CD8-positive, alpha-beta memory T cell (primary cell): ENCODE data around the gene DPF3. TPM values are rescaled to one million over a fixed set of nuclear protein-coding genes. Genes with fewer than 3 reads are reported as not detected.

Experiments
- CTCF ChIA-PET: fragments of 350-600 bp; sonication (Branson Sonifier 250); formaldehyde crosslinking; loops from one replicate; lab custom pipeline; 2021; ENCODE audit warnings: antibody characterized with exemption; lab: Charles Lee
- POLR2A ChIA-PET: fragments of 350-600 bp; sonication (Branson Sonifier 250); formaldehyde crosslinking; loops from one replicate; lab custom pipeline; 2021; ENCODE audit warnings: antibody characterized with exemption; lab: Charles Lee
- DNase-seq, 5 donors: peaks; one replicate each; pipeline versions ENCODE4 v3.0.0 to v3.0.0-alpha.2; 2020 to 2022; ENCODE audit warnings: mixed read lengths in 1 of 5
- H3K27ac ChIP-seq: one replicate; pipeline ENCODE4 v1.7.0; 2013; ENCODE audit warnings: low read depth, mild to moderate bottlenecking, low read length, moderate library complexity
- H3K27me3 ChIP-seq: 2 replicates; pipeline ENCODE4 v1.7.0; 2013; ENCODE audit warnings: low read length, mild to moderate bottlenecking; ENCODE audit not compliant: insufficient read depth, poor library complexity, severe bottlenecking
- H3K36me3 ChIP-seq: 2 replicates; pipeline ENCODE4 v1.7.0; 2013; ENCODE audit warnings: mild to moderate bottlenecking, low read length, moderate library complexity; ENCODE audit not compliant: insufficient read depth
- H3K4me1 ChIP-seq: 2 replicates; pipeline ENCODE4 v1.7.0; 2013; ENCODE audit warnings: mild to moderate bottlenecking, low read length, moderate library complexity; ENCODE audit not compliant: insufficient read depth
- H3K4me3 ChIP-seq: 2 replicates; pipeline ENCODE4 v1.7.0; 2013; ENCODE audit warnings: mild to moderate bottlenecking, low read length
- H3K9me3 ChIP-seq: 2 replicates; pipeline ENCODE4 v1.7.0; 2013; ENCODE audit warnings: mild to moderate bottlenecking, low read length
- H3K27ac Mint-ChIP-seq, 8 donors: one replicate each; pipeline ENCODE4 v1.8.0; 2020 to 2021; ENCODE audit warnings: mixed read lengths in 8 of 8, mild to moderate bottlenecking in 6 of 8, inconsistent platforms in 3 of 8, moderate library complexity in 3 of 8
- H3K27me3 Mint-ChIP-seq, 2 donors: one replicate each; pipeline ENCODE4 v1.8.0; 2020 to 2021; ENCODE audit warnings: mixed read lengths in 2 of 2, mild to moderate bottlenecking in 1 of 2, moderate library complexity in 1 of 2
- H3K36me3 Mint-ChIP-seq, 3 donors: one replicate each; pipeline ENCODE4 v1.8.0; 2020 to 2021; ENCODE audit warnings: mixed read lengths in 3 of 3, inconsistent platforms in 1 of 3, mild to moderate bottlenecking in 1 of 3
- H3K4me1 Mint-ChIP-seq, 3 donors: one replicate each; pipeline ENCODE4 v1.8.0; 2020 to 2021; ENCODE audit warnings: mixed read lengths in 3 of 3, inconsistent platforms in 1 of 3, mild to moderate bottlenecking in 1 of 3
- H3K4me3 Mint-ChIP-seq, 7 donors: one replicate each; pipeline ENCODE4 v1.8.0; 2020 to 2021; ENCODE audit warnings: mixed read lengths in 7 of 7, mild to moderate bottlenecking in 6 of 7, moderate library complexity in 4 of 7, inconsistent platforms in 2 of 7
- H3K9me3 Mint-ChIP-seq, 5 donors: one replicate each; pipeline ENCODE4 v1.8.0; 2020 to 2022; ENCODE audit warnings: mixed read lengths in 5 of 5, mild to moderate bottlenecking in 3 of 5, moderate library complexity in 2 of 5, inconsistent platforms in 1 of 5
- polyA plus RNA-seq: library from polyadenylated mRNA; unstranded; fragments of 300-500 nt; fragmentation: Illumina TruSeq; gene quantifications from one replicate; pipeline ENCODE4 v1.2.3, GENCODE V29; 2021
- total RNA-seq, 2 experiments: library from RNA; stranded (reverse); gene quantifications; one replicate each; pipeline ENCODE4 v1.2.3, GENCODE V29; 2021

The DPF3 gene
- total and polyA plus RNA-seq, 3 experiments from 2014 or later = 0.50 to 1.3 (median 0.62) TPM

DNA sequence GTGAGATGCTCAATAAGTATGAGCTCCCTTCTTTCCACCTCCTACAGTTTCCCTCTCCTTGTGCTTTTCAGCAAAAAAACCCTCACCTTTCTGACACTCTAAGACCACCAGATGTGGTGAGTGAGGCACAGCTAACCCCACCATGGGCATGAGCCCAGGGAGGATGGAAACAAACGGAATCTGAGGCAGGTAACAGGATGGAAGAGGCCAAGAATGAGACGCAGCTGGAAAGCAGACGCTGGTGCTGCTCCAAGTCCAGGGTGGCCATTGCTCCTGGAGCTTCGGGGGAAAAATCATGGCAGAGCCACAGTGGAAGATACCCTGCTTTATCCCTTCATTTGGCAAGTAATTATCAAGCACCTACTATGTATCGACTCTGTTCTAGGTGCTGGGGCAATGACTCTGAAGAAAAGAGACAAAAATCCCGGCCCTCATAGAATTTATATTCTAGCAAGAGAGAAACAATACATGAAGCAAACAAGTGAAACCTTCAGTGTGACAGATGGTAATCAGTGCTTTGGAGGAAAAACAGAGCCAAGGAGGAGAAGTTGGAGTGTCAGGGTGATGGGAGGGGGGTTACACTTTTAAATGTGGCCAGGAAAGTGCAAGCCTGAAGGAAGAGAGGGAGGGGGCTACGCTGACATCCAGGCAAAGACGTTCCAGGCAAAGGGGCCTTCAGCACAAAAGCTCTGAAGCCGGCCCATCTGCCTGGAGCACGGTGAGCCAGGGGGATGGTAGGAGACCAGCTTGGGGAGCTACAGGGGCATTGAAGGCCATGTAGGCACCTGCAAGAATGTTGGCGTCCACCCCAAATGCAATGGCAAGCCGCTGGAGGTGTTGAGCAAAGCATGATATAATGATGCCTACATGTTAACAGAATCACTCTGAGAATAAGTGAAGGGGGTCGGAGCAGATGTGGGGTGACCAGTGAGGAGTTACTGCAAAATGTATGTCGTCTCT is 154.2 kb downstream of the DPF3 start:
- DNase-seq = no peak
- CTCF ChIA-PET = no interaction called here

DNA sequence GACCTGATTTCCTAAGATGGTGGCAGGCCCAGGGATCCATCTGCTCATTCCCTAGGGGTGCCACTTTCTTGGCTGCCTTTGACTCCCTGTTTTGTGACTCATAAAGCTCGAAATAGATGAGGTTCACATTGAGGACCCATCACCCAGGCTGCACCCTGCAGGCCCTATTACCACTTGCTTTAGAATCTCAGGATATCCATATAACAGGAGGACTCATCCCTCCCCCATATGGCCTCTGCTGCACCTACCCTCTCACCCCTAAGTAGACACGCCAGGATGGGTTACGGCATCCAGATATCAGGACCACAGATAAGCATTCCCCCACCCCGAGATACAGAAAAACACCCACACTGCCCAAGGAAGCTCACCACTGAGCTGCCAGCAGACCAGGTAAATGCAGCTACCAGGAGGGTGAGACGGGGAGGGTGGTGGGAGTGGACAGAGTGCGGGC is 155.7 kb downstream of the DPF3 start:
- DNase-seq = no peak
- H3K27me3 ChIP-seq = no peaks in the 10 kb centered on the region
- no peak overlapping the region for H3K4me3 Mint-ChIP-seq
- H3K27me3 Mint-ChIP-seq = peaks cover 1% of the 10 kb centered on the region in 2 donors
- H3K27ac Mint-ChIP-seq = no peak overlapping the region
- POLR2A ChIA-PET = no interaction called here
- no peaks in the 10 kb centered on the region for H3K4me1 Mint-ChIP-seq
- no peaks in the 10 kb centered on the region for H3K9me3 Mint-ChIP-seq
- no peaks in the 10 kb centered on the region for H3K36me3 Mint-ChIP-seq
- H3K27ac ChIP-seq = no peak overlapping the region
- H3K4me1 ChIP-seq = no peaks in the 10 kb centered on the region
- H3K4me3 ChIP-seq = no peak overlapping the region
- H3K9me3 ChIP-seq = no peaks in the 10 kb centered on the region
- CTCF ChIA-PET = interaction anchor here (1.0 to 1.1 kb wide), 2 partner anchors 17 to 49 kb away, joined by 3 to 5 read pairs; no protein-coding TSS in a partner anchor
- no peaks in the 10 kb centered on the region for H3K36me3 ChIP-seq

More for the DNA sequence above, 154.2 kb downstream of the DPF3 start:
- Histone ChIP-seq H3K27ac (no peak overlapping the region), H3K4me3 (no peak overlapping the region), H3K9me3 (no peaks in the 10 kb centered on the region), H3K36me3 (no peaks in the 10 kb centered on the region), H3K27me3 (no peaks in the 10 kb centered on the region), H3K4me1 (no peaks in the 10 kb centered on the region)
- Mint-ChIP-seq H3K9me3 (no peaks in the 10 kb centered on the region), H3K4me3 (no peak overlapping the region), H3K4me1 (no peaks in the 10 kb centered on the region), H3K36me3 (no peaks in the 10 kb centered on the region), H3K27me3 (peaks cover 0 to 1% of the 10 kb centered on the region in 2 donors), H3K27ac (no peak overlapping the region)
- POLR2A ChIA-PET = no interaction called here

DNA sequence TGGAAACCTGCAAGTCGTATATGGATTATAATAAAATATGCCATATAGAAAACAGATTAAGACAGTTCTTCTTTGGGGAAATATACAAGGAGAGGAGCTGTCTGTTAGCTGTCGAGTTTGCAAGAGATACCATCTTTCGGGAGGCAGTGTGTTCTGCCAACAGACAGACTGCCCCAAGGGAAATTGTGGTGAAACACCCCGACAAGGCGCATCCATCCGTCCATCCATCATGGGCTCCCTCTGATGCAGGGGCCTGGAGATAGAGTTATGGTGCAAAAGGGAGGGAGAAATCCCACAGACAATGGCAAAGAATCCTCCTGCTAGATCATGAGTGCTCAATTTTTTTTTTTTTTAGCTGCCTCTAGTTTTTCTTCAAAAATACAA is 156.3 kb downstream of the DPF3 start:
- Mint-ChIP-seq H3K27ac (no peak overlapping the region), H3K4me3 (no peak overlapping the region), H3K9me3 (no peaks in the 10 kb centered on the region), H3K36me3 (no peaks in the 10 kb centered on the region), H3K4me1 (no peaks in the 10 kb centered on the region), H3K27me3 (peaks cover 3 to 7% of the 10 kb centered on the region in 2 donors)
- H3K4me3 ChIP-seq = no peak overlapping the region
- H3K9me3 ChIP-seq = no peaks in the 10 kb centered on the region
- H3K36me3 ChIP-seq = no peaks in the 10 kb centered on the region
- H3K27me3 ChIP-seq = no peaks in the 10 kb centered on the region
- no peak overlapping the region for H3K27ac ChIP-seq
- POLR2A ChIA-PET = no interaction called here
- no peak for DNase-seq
- CTCF ChIA-PET = interaction anchor here (1.0 kb wide), 1 partner anchor 49 kb away, joined by 3 read pairs; no protein-coding TSS in a partner anchor
- no peaks in the 10 kb centered on the region for H3K4me1 ChIP-seq

- Mint-ChIP-seq H3K4me1 (no peaks in the 10 kb centered on the region), H3K9me3 (no peaks in the 10 kb centered on the region), H3K27me3 (peaks cover 3 to 7% of the 10 kb centered on the region in 2 donors), H3K36me3 (no peaks in the 10 kb centered on the region), H3K4me3 (no peak overlapping the region), H3K27ac (no peak overlapping the region)
- Histone ChIP-seq H3K4me3 (no peak overlapping the region), H3K36me3 (no peaks in the 10 kb centered on the region), H3K9me3 (no peaks in the 10 kb centered on the region), H3K27ac (no peak overlapping the region), H3K27me3 (no peaks in the 10 kb centered on the region), H3K4me1 (no peaks in the 10 kb centered on the region)
- no peak for DNase-seq
- ChIA-PET CTCF (interaction anchor here (1.0 kb wide), 1 partner anchor 48 kb away, joined by 3 read pairs; no protein-coding TSS in a partner anchor), POLR2A (no interaction called here)
Observed at GRCh38 chr14:72736786-72737559, 156.9 kb downstream of the DPF3 start.

DNA sequence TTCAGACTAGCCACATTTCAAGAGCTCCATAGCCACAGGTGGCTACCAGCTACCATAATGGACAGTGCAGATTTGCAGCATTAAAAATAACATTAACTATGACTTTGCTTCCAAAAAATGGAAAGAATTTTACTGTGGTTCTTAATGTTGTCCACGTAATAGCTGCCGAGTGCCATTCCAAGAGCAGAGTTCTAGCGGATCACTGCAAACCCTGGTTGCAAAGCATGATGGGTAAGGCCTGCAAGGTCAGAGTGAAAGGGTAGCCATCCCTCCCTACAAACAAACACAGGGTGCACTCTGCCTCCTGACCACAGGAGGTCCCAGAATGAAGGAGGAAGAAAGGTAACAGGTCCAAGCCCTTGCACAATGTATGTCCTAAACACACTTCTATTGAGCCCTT is 157.6 kb downstream of the DPF3 start:
- Histone ChIP-seq H3K4me3 (no peak overlapping the region), H3K9me3 (no peaks in the 10 kb centered on the region), H3K4me1 (no peaks in the 10 kb centered on the region), H3K36me3 (no peaks in the 10 kb centered on the region), H3K27ac (no peak overlapping the region), H3K27me3 (no peaks in the 10 kb centered on the region)
- Mint-ChIP-seq H3K27me3 (peaks cover 6 to 7% of the 10 kb centered on the region in 2 donors), H3K36me3 (no peaks in the 10 kb centered on the region), H3K4me1 (no peaks in the 10 kb centered on the region), H3K9me3 (no peaks in the 10 kb centered on the region), H3K4me3 (no peak overlapping the region), H3K27ac (no peak overlapping the region)
- no peak for DNase-seq
- ChIA-PET POLR2A (no interaction called here), CTCF (no interaction called here)

- no peak for DNase-seq
- peaks cover 7 to 8% of the 10 kb centered on the region in 2 donors for H3K27me3 Mint-ChIP-seq
- POLR2A ChIA-PET = no interaction called here
- Histone ChIP-seq H3K36me3 (no peaks in the 10 kb centered on the region), H3K27me3 (no peaks in the 10 kb centered on the region), H3K4me1 (no peaks in the 10 kb centered on the region), H3K4me3 (no peak overlapping the region), H3K27ac (no peak overlapping the region), H3K9me3 (no peaks in the 10 kb centered on the region)
- no peaks in the 10 kb centered on the region for H3K9me3 Mint-ChIP-seq
- peaks cover 0 to 4% (median 0%) of the 10 kb centered on the region in 3 donors for H3K36me3 Mint-ChIP-seq
- CTCF ChIA-PET = no interaction called here
- no peak overlapping the region for H3K27ac Mint-ChIP-seq
- H3K4me1 Mint-ChIP-seq = no peaks in the 10 kb centered on the region
- no peak overlapping the region for H3K4me3 Mint-ChIP-seq
Observed at GRCh38 chr14:72732022-72732780, 161.7 kb downstream of the DPF3 start.

DNA sequence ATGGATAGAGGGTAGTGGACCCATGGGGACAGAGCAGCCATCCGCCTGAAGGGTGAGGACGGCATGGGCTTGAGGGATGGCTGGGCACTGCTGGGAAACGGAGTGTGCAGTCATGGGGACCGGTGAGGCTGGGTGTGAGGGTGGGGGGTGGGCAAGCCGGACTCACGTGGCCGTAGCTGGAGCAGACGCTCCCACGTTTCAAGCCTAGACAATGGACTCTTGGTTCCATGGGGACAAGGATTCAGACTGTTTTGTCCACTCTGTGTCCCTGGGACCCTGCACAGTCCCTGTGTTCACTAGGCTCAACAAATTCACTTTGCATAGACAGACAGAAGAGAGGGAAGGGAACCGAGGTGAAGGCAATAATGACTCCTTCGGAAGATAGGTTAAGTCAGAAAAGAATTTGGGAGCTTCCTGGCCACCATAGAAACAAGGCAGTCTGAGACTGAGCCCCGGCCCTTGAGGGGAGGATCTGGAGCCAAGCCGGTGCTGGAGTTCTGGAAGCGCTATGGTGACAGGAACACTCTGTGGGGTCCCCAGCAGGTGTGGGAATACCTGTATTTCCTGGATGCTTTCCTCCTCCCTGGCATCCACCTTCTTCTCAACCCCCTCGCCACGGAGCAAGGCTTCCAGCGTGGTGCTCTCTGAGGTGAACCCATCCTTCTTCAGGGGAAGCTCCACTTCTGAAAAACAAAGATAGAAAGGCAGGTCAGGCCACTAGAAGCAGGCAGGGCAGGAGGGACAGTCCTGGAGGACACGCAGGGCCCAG is 162.5 kb downstream of the DPF3 start:
- Mint-ChIP-seq H3K9me3 (no peaks in the 10 kb centered on the region), H3K36me3 (peaks cover 0 to 5% (median 0%) of the 10 kb centered on the region in 3 donors), H3K4me1 (no peaks in the 10 kb centered on the region), H3K27ac (no peak overlapping the region), H3K27me3 (peaks cover 7 to 8% of the 10 kb centered on the region in 2 donors), H3K4me3 (no peak overlapping the region)
- H3K27ac ChIP-seq = no peak overlapping the region
- no peaks in the 10 kb centered on the region for H3K4me1 ChIP-seq
- H3K27me3 ChIP-seq = no peaks in the 10 kb centered on the region
- no peak overlapping the region for H3K4me3 ChIP-seq
- CTCF ChIA-PET = no interaction called here
- POLR2A ChIA-PET = no interaction called here
- H3K36me3 ChIP-seq = no peaks in the 10 kb centered on the region
- DNase-seq = no peak
- no peaks in the 10 kb centered on the region for H3K9me3 ChIP-seq
